HEK293 (cell line): ENCODE results near the gene CCDC88C.

Source experiments
- BCL11B ChIP-seq: fragments of 450-650 bp; formaldehyde crosslinking; IDR thresholded peaks from 2 replicates; pipeline ENCODE4 v1.5.1; 2016; ENCODE audit warnings: low read depth, missing biosample characterization, missing genetic modification characterization
- GFI1B ChIP-seq: fragments of 450-650 bp; formaldehyde crosslinking; IDR thresholded peaks from 2 replicates; pipeline ENCODE4 v1.5.1; 2016; ENCODE audit warnings: missing biosample characterization, missing genetic modification characterization
- MYNN ChIP-seq: fragments of 450-650 bp; formaldehyde crosslinking; IDR thresholded peaks from 2 replicates; pipeline ENCODE4 v1.5.1; 2016; ENCODE audit warnings: missing biosample characterization, missing genetic modification characterization, borderline replicate concordance
- PRDM4 ChIP-seq: fragments of 450-650 bp; formaldehyde crosslinking; IDR thresholded peaks from 2 replicates; pipeline ENCODE4 v1.5.1; 2017; ENCODE audit warnings: missing biosample characterization, missing genetic modification characterization
- SP3 ChIP-seq: fragments of 450-650 bp; formaldehyde crosslinking; IDR thresholded peaks from 2 replicates; pipeline ENCODE4 v1.5.1; 2016; ENCODE audit warnings: missing biosample characterization, missing genetic modification characterization
- ZBTB1 ChIP-seq: fragments of 450-650 bp; formaldehyde crosslinking; IDR thresholded peaks from 2 replicates; pipeline ENCODE4 v1.5.1; 2016; ENCODE audit warnings: missing biosample characterization, missing genetic modification characterization
- ZFP69B ChIP-seq: fragments of 450-650 bp; formaldehyde crosslinking; IDR thresholded peaks from 2 replicates; pipeline ENCODE4 v1.5.1; 2016; ENCODE audit warnings: missing biosample characterization, missing genetic modification characterization
- ZIC2 ChIP-seq: fragments of 450-650 bp; formaldehyde crosslinking; IDR thresholded peaks from 2 replicates; pipeline ENCODE4 v1.5.1; 2016; ENCODE audit warnings: missing biosample characterization, missing genetic modification characterization
- ZNF133 ChIP-seq: fragments of 450-650 bp; formaldehyde crosslinking; IDR thresholded peaks from 2 replicates; pipeline ENCODE4 v1.5.1; 2016; ENCODE audit warnings: missing biosample characterization, missing genetic modification characterization
- ZNF146 ChIP-seq: fragments of 450-650 bp; formaldehyde crosslinking; IDR thresholded peaks from 2 replicates; pipeline ENCODE4 v1.5.1; 2016; ENCODE audit warnings: missing biosample characterization, missing genetic modification characterization
- ZNF175 ChIP-seq: fragments of 450-650 bp; formaldehyde crosslinking; IDR thresholded peaks from 2 replicates; pipeline ENCODE4 v1.5.1; 2016; ENCODE audit warnings: missing biosample characterization, missing genetic modification characterization
- ZNF184 ChIP-seq: fragments of 450-650 bp; IDR thresholded peaks from 2 replicates; pipeline ENCODE4 v1.5.1; 2018; ENCODE audit warnings: missing biosample characterization, mild to moderate bottlenecking, missing genetic modification characterization
- ZNF274 ChIP-seq, 2 experiments: fragments of 200-500 bp in 1 of 2; fragments of 450-650 bp in 1 of 2; sonication (Bioruptor generic) in 1 of 2; formaldehyde crosslinking in 1 of 2; IDR thresholded peaks; 2 replicates each; pipeline versions ENCODE4 v1.5.1 to v1.6.1; 2014 to 2016; ENCODE audit warnings: borderline replicate concordance in 1 of 2, inconsistent platforms in 1 of 2, low read length in 1 of 2, missing biosample characterization in 1 of 2, missing genetic modification characterization in 1 of 2
- ZNF514 ChIP-seq: fragments of 450-650 bp; formaldehyde crosslinking; IDR thresholded peaks from 2 replicates; pipeline ENCODE4 v1.5.1; 2016; ENCODE audit warnings: missing biosample characterization, missing genetic modification characterization
- ZNF555 ChIP-seq: fragments of 450-650 bp; formaldehyde crosslinking; conservative IDR thresholded peaks from 2 replicates; pipeline ENCODE4 v1.5.1; 2017; ENCODE audit warnings: missing biosample characterization, mild to moderate bottlenecking, missing genetic modification characterization, inconsistent platforms
- ZNF600 ChIP-seq: fragments of 450-650 bp; formaldehyde crosslinking; IDR thresholded peaks from 2 replicates; pipeline ENCODE4 v1.5.1; 2016; ENCODE audit warnings: missing biosample characterization, missing genetic modification characterization
- ZNF610 ChIP-seq: fragments of 450-650 bp; formaldehyde crosslinking; IDR thresholded peaks from 2 replicates; pipeline ENCODE4 v1.5.1; 2016; ENCODE audit warnings: missing biosample characterization, missing genetic modification characterization, borderline replicate concordance
- ZNF639 ChIP-seq: fragments of 450-650 bp; formaldehyde crosslinking; IDR thresholded peaks from 2 replicates; pipeline ENCODE4 v1.5.1; 2016; ENCODE audit warnings: missing biosample characterization, missing genetic modification characterization
- ZNF792 ChIP-seq: fragments of 450-650 bp; formaldehyde crosslinking; IDR thresholded peaks from 2 replicates; pipeline ENCODE4 v1.5.1; 2016; ENCODE audit warnings: missing biosample characterization, missing genetic modification characterization
- ZSCAN5A ChIP-seq: fragments of 450-650 bp; formaldehyde crosslinking; IDR thresholded peaks from 2 replicates; pipeline ENCODE4 v1.5.1; 2016; ENCODE audit warnings: missing biosample characterization, missing genetic modification characterization
- TF ChIP-seq, protein P1 (sequence below): fragments of 450-650 bp; formaldehyde crosslinking; conservative IDR thresholded peaks from 2 replicates; pipeline ENCODE4 v1.5.1; 2016; ENCODE audit warnings: low read depth, missing biosample characterization, missing genetic modification characterization
- TF ChIP-seq, protein P2 (sequence below): fragments of 450-650 bp; formaldehyde crosslinking; IDR thresholded peaks from 2 replicates; pipeline ENCODE4 v1.5.1; 2016; ENCODE audit warnings: missing biosample characterization, missing genetic modification characterization, low read depth
- TF ChIP-seq, protein P3 (sequence below): fragments of 450-650 bp; formaldehyde crosslinking; IDR thresholded peaks from 2 replicates; pipeline ENCODE4 v1.5.1; 2016; ENCODE audit warnings: missing biosample characterization, missing genetic modification characterization, borderline replicate concordance

The CCDC88C gene

DNA sequence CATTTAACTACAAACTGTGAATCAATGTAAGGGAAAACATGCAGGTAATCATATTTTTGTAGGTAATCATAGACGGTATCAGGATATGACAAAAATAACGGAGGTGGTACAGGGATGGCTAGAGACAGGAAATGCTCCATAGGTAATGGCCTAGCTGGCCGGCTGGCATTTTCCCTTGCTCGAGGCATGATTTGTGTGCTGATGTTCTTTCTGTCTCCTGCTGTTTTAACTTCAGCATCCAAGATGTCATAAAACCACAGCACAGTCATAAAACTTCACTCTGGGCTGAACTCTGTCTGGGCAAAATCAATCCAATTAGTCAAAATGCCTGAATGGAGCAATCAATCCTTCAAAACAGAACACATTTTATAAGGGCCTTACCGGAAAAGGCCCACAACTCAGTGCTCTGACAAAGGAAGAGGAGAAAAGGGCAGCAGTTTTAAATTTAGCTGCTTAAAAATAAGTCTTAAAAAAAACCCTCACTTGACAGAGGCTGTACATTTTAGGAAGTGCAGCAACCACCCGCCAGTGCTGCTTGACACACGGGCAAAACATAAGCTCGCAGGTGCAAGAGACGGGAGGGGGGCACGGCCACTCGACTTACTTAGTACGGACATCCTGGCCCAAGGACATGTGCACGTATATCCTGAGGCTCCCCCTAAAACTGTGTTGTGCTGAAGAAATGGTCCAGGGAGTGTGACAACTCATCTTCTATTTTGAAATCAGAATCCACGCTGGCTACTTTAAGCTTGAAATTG lies 132.7 kb downstream of the CCDC88C start (continued):
- TF ChIP-seq ZBTB1 (tag by site-specific recombination) = no peak
- TF ChIP-seq, protein P1, sequence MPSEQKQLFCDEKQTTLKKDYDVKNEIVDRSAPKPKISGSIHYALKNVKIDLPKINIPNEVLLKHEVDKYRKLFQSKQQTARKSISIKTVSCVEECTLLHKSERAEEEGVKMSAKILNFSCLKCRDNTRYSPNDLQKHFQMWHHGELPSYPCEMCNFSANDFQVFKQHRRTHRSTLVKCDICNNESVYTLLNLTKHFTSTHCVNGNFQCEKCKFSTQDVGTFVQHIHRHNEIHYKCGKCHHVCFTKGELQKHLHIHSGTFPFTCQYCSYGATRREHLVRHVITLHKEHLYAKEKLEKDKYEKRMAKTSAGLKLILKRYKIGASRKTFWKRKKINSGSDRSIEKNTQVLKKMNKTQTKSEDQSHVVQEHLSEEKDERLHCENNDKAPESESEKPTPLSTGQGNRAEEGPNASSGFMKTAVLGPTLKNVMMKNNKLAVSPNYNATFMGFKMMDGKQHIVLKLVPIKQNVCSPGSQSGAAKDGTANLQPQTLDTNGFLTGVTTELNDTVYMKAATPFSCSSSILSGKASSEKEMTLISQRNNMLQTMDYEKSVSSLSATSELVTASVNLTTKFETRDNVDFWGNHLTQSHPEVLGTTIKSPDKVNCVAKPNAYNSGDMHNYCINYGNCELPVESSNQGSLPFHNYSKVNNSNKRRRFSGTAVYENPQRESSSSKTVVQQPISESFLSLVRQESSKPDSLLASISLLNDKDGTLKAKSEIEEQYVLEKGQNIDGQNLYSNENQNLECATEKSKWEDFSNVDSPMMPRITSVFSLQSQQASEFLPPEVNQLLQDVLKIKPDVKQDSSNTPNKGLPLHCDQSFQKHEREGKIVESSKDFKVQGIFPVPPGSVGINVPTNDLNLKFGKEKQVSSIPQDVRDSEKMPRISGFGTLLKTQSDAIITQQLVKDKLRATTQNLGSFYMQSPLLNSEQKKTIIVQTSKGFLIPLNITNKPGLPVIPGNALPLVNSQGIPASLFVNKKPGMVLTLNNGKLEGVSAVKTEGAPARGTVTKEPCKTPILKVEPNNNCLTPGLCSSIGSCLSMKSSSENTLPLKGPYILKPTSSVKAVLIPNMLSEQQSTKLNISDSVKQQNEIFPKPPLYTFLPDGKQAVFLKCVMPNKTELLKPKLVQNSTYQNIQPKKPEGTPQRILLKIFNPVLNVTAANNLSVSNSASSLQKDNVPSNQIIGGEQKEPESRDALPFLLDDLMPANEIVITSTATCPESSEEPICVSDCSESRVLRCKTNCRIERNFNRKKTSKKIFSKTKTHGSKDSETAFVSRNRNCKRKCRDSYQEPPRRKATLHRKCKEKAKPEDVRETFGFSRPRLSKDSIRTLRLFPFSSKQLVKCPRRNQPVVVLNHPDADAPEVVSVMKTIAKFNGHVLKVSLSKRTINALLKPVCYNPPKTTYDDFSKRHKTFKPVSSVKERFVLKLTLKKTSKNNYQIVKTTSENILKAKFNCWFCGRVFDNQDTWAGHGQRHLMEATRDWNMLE = 0 out of 2 replicates have a peak, but pooled peaks have one; percentile 6
- TF ChIP-seq, protein P2, sequence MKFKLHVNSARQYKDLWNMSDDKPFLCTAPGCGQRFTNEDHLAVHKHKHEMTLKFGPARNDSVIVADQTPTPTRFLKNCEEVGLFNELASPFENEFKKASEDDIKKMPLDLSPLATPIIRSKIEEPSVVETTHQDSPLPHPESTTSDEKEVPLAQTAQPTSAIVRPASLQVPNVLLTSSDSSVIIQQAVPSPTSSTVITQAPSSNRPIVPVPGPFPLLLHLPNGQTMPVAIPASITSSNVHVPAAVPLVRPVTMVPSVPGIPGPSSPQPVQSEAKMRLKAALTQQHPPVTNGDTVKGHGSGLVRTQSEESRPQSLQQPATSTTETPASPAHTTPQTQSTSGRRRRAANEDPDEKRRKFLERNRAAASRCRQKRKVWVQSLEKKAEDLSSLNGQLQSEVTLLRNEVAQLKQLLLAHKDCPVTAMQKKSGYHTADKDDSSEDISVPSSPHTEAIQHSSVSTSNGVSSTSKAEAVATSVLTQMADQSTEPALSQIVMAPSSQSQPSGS (tag by site-specific recombination) = peak; percentile 62; the same call in 1 of the 2 replicates
- TF ChIP-seq ZNF555 (tag by site-specific recombination) = no peak
- no peak for TF ChIP-seq ZNF184 (tag by site-specific recombination)
- TF ChIP-seq, protein P3, sequence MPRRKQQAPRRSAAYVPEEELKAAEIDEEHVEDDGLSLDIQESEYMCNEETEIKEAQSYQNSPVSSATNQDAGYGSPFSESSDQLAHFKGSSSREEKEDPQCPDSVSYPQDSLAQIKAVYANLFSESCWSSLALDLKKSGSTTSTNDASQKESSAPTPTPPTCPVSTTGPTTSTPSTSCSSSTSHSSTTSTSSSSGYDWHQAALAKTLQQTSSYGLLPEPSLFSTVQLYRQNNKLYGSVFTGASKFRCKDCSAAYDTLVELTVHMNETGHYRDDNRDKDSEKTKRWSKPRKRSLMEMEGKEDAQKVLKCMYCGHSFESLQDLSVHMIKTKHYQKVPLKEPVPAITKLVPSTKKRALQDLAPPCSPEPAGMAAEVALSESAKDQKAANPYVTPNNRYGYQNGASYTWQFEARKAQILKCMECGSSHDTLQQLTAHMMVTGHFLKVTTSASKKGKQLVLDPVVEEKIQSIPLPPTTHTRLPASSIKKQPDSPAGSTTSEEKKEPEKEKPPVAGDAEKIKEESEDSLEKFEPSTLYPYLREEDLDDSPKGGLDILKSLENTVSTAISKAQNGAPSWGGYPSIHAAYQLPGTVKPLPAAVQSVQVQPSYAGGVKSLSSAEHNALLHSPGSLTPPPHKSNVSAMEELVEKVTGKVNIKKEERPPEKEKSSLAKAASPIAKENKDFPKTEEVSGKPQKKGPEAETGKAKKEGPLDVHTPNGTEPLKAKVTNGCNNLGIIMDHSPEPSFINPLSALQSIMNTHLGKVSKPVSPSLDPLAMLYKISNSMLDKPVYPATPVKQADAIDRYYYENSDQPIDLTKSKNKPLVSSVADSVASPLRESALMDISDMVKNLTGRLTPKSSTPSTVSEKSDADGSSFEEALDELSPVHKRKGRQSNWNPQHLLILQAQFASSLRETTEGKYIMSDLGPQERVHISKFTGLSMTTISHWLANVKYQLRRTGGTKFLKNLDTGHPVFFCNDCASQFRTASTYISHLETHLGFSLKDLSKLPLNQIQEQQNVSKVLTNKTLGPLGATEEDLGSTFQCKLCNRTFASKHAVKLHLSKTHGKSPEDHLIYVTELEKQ (tag by site-specific recombination) = peak; percentile 99
- peak; percentile 90 for TF ChIP-seq ZIC2 (tag by site-specific recombination)
- TF ChIP-seq MYNN (tag by site-specific recombination) = no peak
- TF ChIP-seq ZNF600 = peak; percentile 37; the same call in 1 of the 2 replicates
- peak; percentile 98 for TF ChIP-seq PRDM4 (tag by site-specific recombination)
- peak; percentile 81 for TF ChIP-seq ZNF610 (tag by site-specific recombination)
- TF ChIP-seq ZFP69B (tag by site-specific recombination) = peak; percentile 60; the same call in 1 of the 2 replicates
- peak; percentile 85 for TF ChIP-seq GFI1B (tag by site-specific recombination)
- no peak for TF ChIP-seq ZNF792 (tag by site-specific recombination)
- TF ChIP-seq ZNF175 (tag by site-specific recombination) = no peak
- TF ChIP-seq BCL11B = peak; percentile 80
- TF ChIP-seq ZNF133 (tag by site-specific recombination) = no peak
- TF ChIP-seq ZNF514 (tag by site-specific recombination) = no peak
- no peak for TF ChIP-seq ZNF274 (IDR thresholded peaks at IDR 0.05; ENCODE audit: low read length)
- no peak for TF ChIP-seq ZNF274 (tag by site-specific recombination; IDR thresholded peaks at IDR 0.05; ENCODE audit: borderline replicate concordance)
- TF ChIP-seq ZNF146 (tag by site-specific recombination) = no peak
- peak; percentile 85 for TF ChIP-seq ZNF639 (tag by site-specific recombination)
- no peak for TF ChIP-seq SP3 (tag by site-specific recombination)
- 0 out of 2 replicates have a peak, but pooled peaks have one; percentile 46 for TF ChIP-seq ZSCAN5A (tag by site-specific recombination)
